Fibroblast of villous mesenchyme (primary cell): ENCODE data around the gene TSKS. TPM values are rescaled to one million over a fixed set of nuclear protein-coding genes. Genes with fewer than 3 reads are reported as not detected.
"Not testable (repeated sequence)": the region's sequence is repeated elsewhere in the genome, so short reads cannot be mapped to it uniquely, and the experiment has no call there.

Experiments used
- DNase-seq: peaks from one replicate; pipeline ENCODE4 v3.0.0-alpha.2; 2010; ENCODE audit warnings: low read depth
- H3K4me3 ChIP-seq: 2 replicates; pipeline ENCODE4 v1.5.1; 2011; ENCODE audit warnings: low read depth, mild to moderate bottlenecking, low read length
- CTCF ChIP-seq: IDR thresholded peaks from 2 replicates; pipeline ENCODE4 v1.5.1; 2012; ENCODE audit warnings: low read depth, mild to moderate bottlenecking, low read length; ENCODE audit not compliant: insufficient read depth
- total RNA-seq: library from RNA; depleted of rRNA; stranded (reverse); fragments of >200 nt; gene quantifications from 2 replicates; pipeline ENCODE4 v1.2.3, GENCODE V29; 2012

The TSKS gene
- total RNA-seq, 1 donor, result 0.43 TPM

GRCh38 chr19:49727217-49728030 is 35.7 kb downstream of the TSKS start:
- peak; percentile 61 for DNase-seq
- TF ChIP-seq CTCF, result no peak
- no peak overlapping the region for H3K4me3 ChIP-seq

DNA sequence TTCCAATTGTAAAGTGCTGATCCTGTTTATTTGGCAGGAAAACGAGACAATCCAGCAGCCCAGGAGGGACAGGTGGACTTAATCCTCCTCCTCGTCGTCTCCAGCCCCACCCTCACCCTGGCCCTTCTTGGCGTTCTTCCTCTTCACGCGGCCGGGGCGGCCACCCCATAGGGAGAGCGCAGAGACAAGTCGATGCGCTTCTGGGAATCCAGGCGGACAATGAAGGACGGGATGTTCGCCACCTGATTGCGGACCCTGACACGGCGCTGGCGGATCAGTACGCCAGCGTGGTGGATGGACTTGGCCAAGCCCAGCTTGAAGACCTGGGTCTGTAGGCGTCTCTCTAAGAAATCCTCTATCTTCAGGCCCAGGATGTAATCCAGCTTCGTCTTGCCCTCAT is 43.7 kb downstream of the TSKS start:
- H3K4me3 ChIP-seq, DNase-seq: not testable (repeated sequence)

- no peak for TF ChIP-seq CTCF
- no peak overlapping the region for H3K4me3 ChIP-seq
- no peak for DNase-seq
These were observed 44.1 kb downstream of the TSKS start for GRCh38 chr19:49718991-49719390.

GRCh38 chr19:49718511-49718910 is 44.6 kb downstream of the TSKS start:
- no peak for TF ChIP-seq CTCF
- no peak overlapping the region for H3K4me3 ChIP-seq

DNA sequence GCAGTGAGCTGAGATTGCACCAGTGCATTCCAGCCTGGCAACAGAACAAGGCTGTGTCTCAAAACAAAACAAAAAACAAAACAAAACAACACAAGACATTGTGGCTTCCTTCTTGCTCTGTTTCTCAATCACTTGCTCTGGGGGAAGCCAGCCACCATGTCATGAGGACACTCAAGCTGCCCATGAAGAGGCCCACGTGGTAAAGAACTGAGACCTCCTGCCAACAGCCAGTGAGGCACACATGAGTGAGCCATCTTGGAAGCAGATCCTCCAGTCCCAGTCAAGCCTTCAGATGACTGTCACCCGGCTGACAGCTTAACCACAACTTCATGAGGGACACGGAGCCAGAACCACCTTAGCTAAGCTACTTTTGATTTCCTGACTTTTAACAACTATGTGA is 47.0 kb downstream of the TSKS start:
- TF ChIP-seq CTCF, result no peak
- DNase-seq, result peak; percentile 29
- no peak overlapping the region for H3K4me3 ChIP-seq

More at GRCh38 chr19:49718511-49718910, 44.6 kb downstream of the TSKS start:
- DNase-seq, result peak; percentile 71

- TF ChIP-seq CTCF, result no peak
- no peak overlapping the region for H3K4me3 ChIP-seq
- DNase-seq, result no peak
These were observed 49.8 kb downstream of the TSKS start for GRCh38 chr19:49713236-49713845.

- peak; percentile 94 for DNase-seq
- no peak for TF ChIP-seq CTCF
- peak overlapping the region; percentile 38 for H3K4me3 ChIP-seq
These were observed 50.7 kb downstream of the TSKS start for GRCh38 chr19:49712397-49712859.
